PFSK-1 (cell line): ENCODE data around the gene XNDC1N.

Experiments
- FOXP2 ChIP-seq: optimal IDR thresholded peaks from 2 replicates; pipeline ENCODE3; 2011; ENCODE audit warnings: borderline replicate concordance, control low read depth, inconsistent platforms; ENCODE audit not compliant: insufficient read depth; ENCODE audit errors: extremely low read length, extremely low read depth
- POLR2AphosphoS5 ChIP-seq: IDR thresholded peaks from 2 replicates; pipeline ENCODE4 v1.6.1; 2012; ENCODE audit warnings: low read depth, mild to moderate bottlenecking, control low read depth, low read length, moderate library complexity
- SIN3A ChIP-seq: IDR thresholded peaks from 2 replicates; pipeline ENCODE4 v1.6.1; 2012; ENCODE audit warnings: mild to moderate bottlenecking, low read length, moderate library complexity, borderline replicate concordance; ENCODE audit not compliant: insufficient read depth
- TAF1 ChIP-seq: IDR thresholded peaks from 2 replicates; pipeline ENCODE4 v1.6.1; 2012; ENCODE audit warnings: low read length, control low read depth, borderline replicate concordance; ENCODE audit not compliant: insufficient read depth
- TF ChIP-seq, protein P1 (sequence below), 2 experiments: IDR thresholded peaks; 2 replicates each; pipeline versions ENCODE4 v1.6.1 to v1.8.0; 2011 to 2012; ENCODE audit warnings: low read depth in 2 of 2, low read length in 2 of 2, control low read depth in 1 of 2, inconsistent platforms in 1 of 2, mild to moderate bottlenecking in 1 of 2, moderate library complexity in 1 of 2; ENCODE audit not compliant: insufficient read depth in 1 of 2

Gene XNDC1N

DNA sequence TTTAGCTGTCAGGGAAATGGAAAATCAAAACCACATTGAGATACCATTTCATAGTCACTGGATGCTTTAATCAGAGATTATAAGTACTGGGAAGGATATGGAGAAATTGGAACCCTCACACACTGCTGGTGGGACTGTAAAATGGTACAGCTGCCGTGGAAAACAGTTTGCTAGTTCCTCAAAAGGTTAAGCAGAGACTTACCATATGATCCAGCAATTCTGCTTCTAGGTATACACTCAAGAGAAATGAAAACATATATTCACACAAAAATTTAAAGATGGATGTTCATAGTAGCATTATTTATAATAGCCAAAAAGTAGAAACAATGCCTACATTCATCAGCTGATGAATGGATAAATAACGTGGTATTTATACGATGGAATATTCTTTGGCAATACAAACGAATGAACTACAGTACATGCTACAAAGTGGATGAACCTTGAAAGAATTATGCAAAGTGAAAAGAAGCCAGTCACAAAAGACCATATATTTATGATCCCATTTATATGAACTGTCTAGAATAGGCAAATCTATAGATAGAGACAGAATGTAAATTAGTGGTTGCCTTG is 23.4 kb upstream of the XNDC1N start:
- TF ChIP-seq FOXP2 (no peak), POLR2AphosphoS5 (no peak), SIN3A (no peak), TAF1 (no peak)
- TF ChIP-seq, protein P1, sequence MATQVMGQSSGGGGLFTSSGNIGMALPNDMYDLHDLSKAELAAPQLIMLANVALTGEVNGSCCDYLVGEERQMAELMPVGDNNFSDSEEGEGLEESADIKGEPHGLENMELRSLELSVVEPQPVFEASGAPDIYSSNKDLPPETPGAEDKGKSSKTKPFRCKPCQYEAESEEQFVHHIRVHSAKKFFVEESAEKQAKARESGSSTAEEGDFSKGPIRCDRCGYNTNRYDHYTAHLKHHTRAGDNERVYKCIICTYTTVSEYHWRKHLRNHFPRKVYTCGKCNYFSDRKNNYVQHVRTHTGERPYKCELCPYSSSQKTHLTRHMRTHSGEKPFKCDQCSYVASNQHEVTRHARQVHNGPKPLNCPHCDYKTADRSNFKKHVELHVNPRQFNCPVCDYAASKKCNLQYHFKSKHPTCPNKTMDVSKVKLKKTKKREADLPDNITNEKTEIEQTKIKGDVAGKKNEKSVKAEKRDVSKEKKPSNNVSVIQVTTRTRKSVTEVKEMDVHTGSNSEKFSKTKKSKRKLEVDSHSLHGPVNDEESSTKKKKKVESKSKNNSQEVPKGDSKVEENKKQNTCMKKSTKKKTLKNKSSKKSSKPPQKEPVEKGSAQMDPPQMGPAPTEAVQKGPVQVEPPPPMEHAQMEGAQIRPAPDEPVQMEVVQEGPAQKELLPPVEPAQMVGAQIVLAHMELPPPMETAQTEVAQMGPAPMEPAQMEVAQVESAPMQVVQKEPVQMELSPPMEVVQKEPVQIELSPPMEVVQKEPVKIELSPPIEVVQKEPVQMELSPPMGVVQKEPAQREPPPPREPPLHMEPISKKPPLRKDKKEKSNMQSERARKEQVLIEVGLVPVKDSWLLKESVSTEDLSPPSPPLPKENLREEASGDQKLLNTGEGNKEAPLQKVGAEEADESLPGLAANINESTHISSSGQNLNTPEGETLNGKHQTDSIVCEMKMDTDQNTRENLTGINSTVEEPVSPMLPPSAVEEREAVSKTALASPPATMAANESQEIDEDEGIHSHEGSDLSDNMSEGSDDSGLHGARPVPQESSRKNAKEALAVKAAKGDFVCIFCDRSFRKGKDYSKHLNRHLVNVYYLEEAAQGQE (IDR thresholded peaks at IDR 0.05; ENCODE audit: insufficient read depth in 1 of 2, low read depth in 2 of 2, low read length in 2 of 2), result no peak

DNA sequence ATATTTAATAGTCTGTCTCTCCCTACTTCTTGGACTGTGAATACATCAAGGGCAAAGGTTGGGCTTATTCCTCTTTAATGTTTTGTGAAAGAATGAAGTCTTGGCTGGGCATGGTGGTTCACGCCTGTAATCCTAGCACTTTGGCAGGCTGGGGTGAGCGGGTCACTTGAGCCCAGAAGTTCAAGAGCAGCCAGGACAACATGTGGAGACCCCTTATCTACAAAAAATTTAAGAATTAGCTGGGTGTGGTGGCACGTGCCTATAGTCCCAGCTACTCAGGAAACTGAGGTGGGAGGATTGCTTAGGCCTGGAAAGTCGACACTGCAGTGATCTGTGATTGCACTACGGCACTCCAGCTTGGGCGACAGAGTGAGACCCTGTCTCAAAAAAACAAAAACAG is 20.6 kb upstream of the XNDC1N start:
- no peak for TF ChIP-seq FOXP2
- TF ChIP-seq, protein P1 (IDR thresholded peaks at IDR 0.05; ENCODE audit: insufficient read depth in 1 of 2, low read depth in 2 of 2, low read length in 2 of 2), result no peak
- TF ChIP-seq SIN3A, result no peak
- no peak for TF ChIP-seq POLR2AphosphoS5
- TF ChIP-seq TAF1, result no peak

DNA sequence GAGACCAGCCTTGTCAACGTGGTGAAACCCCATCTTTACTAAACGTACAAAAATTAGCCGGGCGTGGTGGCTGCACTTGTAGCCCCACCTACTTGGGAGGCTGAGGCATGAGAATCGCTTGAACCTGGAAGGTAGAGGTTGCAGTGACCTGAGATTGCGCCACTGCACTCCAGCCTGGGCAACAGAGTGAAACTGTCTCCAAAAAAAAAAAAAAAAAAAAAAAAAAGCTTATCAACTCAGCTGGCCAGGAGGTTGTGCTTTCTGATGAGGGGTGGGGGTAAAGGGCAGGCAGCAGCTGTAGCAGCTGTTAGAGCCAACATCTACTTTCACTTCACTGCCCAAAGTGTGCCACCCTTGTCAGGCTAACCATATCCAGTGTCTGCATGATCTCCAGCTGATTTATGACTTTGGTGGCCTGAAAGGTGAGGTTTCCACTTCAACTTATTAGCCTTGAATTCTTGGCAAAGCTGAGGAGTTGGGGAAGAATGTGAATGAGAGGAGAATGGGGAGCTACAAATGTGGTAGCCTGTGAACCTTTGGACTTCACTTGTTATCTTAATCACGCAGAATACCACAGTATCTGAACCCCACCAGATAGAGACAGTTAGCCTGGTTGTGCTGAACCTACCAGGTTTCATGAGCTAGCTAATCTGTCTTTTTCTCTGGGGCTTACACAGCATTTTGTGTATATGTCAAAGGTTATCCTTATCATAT is 20.1 kb upstream of the XNDC1N start:
- TF ChIP-seq SIN3A (no peak), TAF1 (no peak), POLR2AphosphoS5 (no peak), FOXP2 (no peak)
- TF ChIP-seq, protein P1 (IDR thresholded peaks at IDR 0.05; ENCODE audit: insufficient read depth in 1 of 2, low read depth in 2 of 2, low read length in 2 of 2), result no peak

DNA sequence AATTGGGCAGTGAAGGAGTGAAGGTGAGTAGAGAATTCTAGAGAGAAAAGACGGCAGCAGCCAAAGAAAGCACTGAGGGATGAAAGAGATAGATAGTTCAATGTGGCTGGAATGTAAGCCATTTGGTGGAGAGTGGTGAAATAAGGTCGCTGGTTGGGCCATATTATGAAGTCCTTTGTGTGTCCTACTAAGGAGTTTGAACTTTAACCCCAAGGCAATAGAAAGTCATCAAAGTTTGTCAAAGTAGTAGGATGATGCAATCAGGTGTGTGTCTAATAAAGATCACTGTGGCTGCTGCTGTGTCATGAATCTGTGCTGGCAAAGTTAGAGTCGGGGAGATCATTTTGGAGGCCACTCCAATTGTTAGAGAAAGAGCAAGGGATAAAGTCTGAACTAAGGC is 19.1 kb upstream of the XNDC1N start:
- no peak for TF ChIP-seq SIN3A
- no peak for TF ChIP-seq POLR2AphosphoS5
- no peak for TF ChIP-seq TAF1
- TF ChIP-seq, protein P1 (IDR thresholded peaks at IDR 0.05; ENCODE audit: insufficient read depth in 1 of 2, low read depth in 2 of 2, low read length in 2 of 2), result no peak
- TF ChIP-seq FOXP2, result no peak

DNA sequence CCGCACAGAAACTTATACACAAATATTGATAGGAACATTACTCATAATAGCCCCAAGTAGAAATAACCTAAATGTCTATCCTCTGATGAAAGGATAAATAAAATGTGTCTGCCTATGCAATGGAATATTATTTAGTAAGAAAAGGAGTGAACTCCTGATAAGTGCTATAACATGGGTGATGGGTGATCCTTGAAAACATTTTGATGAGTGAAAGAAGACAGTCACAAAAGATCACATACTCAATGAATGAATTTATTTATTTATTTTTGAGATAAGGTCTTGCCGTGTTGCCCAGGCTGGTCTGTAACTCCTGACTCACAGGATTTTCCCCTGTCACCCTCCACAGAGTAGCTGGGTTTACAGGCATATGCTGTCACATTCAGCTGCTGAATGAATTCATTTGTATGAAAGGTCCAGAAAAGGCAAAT is 17.8 kb upstream of the XNDC1N start:
- TF ChIP-seq, protein P1 (IDR thresholded peaks at IDR 0.05; ENCODE audit: insufficient read depth in 1 of 2, low read depth in 2 of 2, low read length in 2 of 2), result no peak
- TF ChIP-seq POLR2AphosphoS5 (no peak), TAF1 (no peak), FOXP2 (no peak), SIN3A (no peak)
